HEK293T (cell line): ENCODE results near the gene SERAC1.

ENCODE experiments used
- BHLHE40 ChIP-seq: fragments of 450-650 bp; IDR thresholded peaks from 2 replicates; pipeline ENCODE4 v1.6.1; 2016; ENCODE audit warnings: mild to moderate bottlenecking, moderate library complexity, borderline replicate concordance
- ELF4 ChIP-seq: fragments of 450-650 bp; IDR thresholded peaks from 2 replicates; pipeline ENCODE4 v1.6.1; 2017; ENCODE audit warnings: antibody characterized with exemption
- HDGF ChIP-seq: fragments of 450-650 bp; IDR thresholded peaks from 2 replicates; pipeline ENCODE4 v1.6.1; 2017; ENCODE audit warnings: antibody characterized with exemption, borderline replicate concordance
- PKNOX1 ChIP-seq: fragments of 450-650 bp; IDR thresholded peaks from 2 replicates; pipeline ENCODE4 v1.6.1; 2016

GRCh38 chr6:158152659-158153058 lies 15.4 kb downstream of the SERAC1 start:
- no peak for TF ChIP-seq HDGF
- TF ChIP-seq PKNOX1, result no peak
- no peak for TF ChIP-seq BHLHE40
- no peak for TF ChIP-seq ELF4
